ENCODE data around the gene OCRL.
"Not testable (repeated sequence)": the region's sequence is repeated elsewhere in the genome, so short reads cannot be mapped to it uniquely, and the experiment has no call there.

The OCRL gene

DNA sequence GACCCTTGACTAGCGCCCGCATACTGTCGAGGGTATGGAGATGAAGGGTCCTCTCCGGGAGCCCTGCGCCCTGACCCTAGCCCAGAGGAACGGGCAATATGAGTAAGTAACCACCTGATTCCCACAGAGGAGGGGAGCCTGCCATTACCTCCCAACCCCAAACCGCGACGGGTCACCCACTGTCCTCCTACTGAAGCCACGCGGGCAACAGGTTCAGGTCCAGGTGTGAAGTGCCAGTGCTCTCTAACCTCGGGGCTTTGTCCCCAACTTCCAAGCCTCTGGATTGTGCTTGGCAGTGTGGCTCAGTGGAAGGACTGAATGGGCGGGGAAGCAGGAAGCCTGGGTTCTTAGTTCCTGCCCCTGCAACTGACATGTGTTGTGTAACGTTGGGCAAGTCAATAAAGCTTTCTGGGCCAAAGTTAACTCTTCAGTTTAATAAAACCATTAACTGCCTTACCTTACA lies 694 bp downstream of the OCRL start:
- DNase-seq = no peak

- DNase-seq = no peak
These were observed 4.7 kb downstream of the OCRL start for GRCh38 chrX:129544780-129545179.

DNA sequence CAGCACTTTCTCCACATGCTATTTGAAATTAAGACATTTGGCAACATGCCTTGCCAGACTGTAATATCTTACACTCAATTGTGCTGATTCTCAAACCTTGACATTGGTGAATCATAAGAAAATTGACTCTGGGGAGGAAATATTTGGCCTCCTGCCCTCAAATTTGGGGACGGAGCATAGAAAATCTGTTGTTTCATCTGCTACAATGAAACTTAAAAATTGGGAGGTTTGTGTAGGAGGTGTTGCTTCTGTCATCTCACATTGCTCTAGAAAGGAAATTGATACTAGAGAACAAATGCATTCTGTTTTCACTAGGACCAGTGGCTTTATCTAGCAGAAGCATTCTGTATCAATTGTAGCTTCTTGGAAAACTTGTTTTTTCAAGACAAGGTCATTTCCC lies 5.3 kb downstream of the OCRL start:
- no peak for DNase-seq

GRCh38 chrX:129549124-129549523 lies 9.1 kb downstream of the OCRL start:
- no peak for DNase-seq

GRCh38 chrX:129553619-129554288 lies 13.7 kb downstream of the OCRL start:
- DNase-seq = no peak

GRCh38 chrX:129554816-129555215 lies 14.8 kb downstream of the OCRL start:
- not testable (repeated sequence) for DNase-seq

GRCh38 chrX:129556806-129557315 lies 16.8 kb downstream of the OCRL start:
- no peak for DNase-seq

- DNase-seq = no peak
These were observed 17.9 kb downstream of the OCRL start for GRCh38 chrX:129557844-129558480.

DNA sequence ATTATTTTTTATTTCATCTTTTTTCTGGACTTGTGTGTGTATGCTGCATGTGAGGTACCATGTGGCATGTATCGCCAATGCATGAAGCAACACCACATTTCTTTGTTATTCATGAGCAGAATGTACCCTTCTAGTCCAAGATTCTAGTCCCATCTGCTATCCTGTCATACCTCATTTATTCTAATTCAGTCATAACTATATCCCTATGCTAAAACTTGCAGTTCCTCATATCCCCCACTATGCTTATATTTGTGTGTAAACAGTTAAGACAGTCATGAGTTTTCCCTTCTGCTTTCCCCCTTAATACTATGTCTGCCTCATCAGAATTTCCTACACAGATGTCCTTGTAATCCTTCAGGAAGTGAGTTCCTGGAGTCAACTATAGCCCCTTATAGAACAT lies 19.7 kb downstream of the OCRL start:
- DNase-seq = no peak

DNA sequence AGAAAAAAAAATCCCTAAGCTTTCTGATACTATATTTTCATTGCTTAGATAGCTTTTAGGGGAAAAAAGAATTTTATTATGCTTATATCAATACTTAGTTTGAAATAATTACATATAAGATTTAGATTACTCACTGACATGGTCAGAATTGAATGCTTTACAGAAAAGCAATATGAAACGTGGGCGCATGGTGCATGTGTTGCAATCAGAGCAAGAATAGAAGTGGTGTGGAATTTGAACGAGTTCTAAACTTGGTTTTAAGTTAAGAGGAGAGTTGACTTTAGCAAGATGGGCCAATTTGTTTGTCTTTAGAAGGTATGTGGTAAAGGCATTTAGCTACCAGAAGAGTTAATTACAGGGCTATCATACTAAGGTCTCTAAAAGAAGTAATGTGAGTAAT lies 21.4 kb downstream of the OCRL start:
- DNase-seq = no peak

- DNase-seq = not testable (repeated sequence)
These were observed 24.3 kb downstream of the OCRL start for GRCh38 chrX:129564345-129564744.

GRCh38 chrX:129565046-129565650 lies 25.1 kb downstream of the OCRL start:
- DNase-seq = no peak

DNA sequence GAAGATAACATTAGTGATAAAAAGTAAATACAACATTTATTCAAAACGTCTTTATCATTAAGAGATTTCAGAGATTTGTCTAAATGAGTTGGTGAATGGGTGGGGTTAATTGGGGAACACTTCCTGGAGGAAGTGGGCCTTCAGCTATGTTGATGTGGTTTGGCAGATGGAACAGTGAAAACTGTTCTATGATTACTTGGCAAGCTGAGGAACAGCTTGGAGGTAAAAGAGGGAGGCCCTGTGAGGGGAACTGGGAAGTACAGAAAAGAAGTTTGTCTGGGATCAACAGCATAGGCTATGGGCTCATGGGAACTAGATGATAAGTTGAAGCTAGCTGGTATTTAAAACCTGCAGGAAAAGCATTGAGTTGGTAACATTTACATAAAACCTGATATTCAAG lies 26.0 kb downstream of the OCRL start:
- no peak for DNase-seq

DNA sequence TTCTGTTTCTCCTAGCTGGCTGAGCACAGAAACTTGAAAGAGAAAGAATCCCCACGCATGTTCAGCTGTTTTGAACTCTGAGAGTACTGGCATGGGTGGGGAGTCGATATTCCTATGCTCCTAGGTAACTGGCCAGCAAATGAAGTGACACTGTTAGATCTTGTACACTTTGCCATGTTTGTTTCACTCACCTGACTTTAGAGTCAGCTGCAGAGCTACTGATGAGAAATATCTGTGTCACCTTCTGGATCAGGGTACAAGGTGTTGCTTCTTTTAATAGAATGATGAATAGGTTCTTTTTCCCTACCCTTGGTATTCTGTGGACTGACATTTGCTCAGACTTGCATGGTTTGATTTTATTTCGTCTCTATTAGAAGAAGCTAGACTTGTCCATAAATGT lies 28.3 kb downstream of the OCRL start:
- DNase-seq = no peak

DNA sequence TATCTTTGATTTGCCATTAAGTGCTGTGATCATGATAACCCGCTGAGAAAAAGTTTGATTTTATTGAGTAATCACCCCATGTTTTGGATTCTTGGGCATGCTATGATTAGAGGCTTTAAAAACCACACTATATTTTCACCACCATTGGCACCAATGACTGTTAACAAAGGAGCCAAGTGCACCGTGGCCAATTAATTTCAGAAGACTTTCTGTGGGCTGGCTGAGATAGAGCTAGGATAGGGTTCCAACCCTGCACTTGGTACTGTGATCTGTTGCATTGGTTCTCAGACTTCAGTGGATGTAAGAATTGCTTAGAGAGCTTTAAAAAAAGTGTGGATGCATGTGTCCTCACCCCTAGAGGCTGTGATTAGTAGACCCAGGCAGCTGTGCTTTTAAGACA lies 32.4 kb downstream of the OCRL start:
- DNase-seq = no peak

DNA sequence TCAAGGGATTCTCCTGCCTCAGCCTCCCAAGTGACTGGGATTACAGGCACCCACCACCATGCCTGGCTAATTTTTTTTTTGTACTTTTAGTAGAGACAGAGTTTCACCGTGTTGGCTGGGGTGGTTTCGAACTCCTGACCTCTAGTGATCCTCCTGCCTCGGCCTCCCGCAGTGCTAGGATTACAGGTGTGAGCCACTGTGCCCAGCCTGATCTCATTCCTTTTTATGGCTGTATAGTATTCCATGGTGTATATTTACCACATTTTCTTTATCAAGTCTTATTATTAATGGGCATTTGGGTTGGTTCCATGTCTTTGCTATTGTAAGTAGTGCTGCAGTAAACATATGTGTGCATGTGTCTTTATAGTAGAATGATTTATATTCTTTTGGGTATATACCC lies 33.6 kb downstream of the OCRL start:
- DNase-seq = not testable (repeated sequence)

- no peak for DNase-seq
These were observed 34.2 kb downstream of the OCRL start for GRCh38 chrX:129574214-129574613.

DNA sequence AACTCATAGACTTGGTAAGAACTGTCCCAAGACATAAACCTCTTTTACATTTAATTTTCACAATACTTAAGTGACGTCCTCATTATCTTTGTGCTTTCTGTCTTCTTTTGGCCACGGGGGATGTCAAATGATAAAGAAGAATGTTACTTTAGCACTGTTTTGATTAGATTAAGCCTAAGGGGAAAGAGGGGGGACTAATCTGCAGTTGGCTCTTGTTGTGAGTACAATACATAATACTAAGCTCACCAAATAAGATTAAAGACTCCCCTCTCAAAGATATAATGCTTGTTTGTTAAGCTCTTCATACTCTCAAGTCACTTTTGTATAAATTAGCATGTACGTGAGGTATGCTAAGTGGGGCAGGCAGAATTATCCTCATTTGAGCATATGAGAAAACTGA lies 36.5 kb downstream of the OCRL start:
- no peak for DNase-seq

DNA sequence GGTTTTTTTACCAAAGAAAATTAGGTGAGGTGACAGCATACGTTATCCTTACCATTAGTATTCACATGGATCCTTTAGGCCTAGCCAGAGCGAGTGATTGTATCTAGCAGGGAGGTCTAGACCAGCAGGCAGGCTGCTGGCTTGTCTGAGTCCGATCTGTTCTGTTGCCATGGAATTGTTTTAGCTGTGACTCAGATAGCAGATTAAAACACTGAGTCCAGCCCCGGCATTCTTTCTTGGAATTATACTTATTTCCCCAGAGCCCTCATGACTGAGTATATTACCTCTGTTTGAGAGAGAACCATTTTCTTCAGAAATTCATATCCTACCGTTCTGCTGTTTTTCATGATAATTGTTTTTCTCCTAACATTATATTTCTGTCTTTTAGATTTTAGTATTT lies 37.4 kb downstream of the OCRL start:
- no peak for DNase-seq

- DNase-seq = no peak
These were observed 37.8 kb downstream of the OCRL start for GRCh38 chrX:129577877-129578276.

DNA sequence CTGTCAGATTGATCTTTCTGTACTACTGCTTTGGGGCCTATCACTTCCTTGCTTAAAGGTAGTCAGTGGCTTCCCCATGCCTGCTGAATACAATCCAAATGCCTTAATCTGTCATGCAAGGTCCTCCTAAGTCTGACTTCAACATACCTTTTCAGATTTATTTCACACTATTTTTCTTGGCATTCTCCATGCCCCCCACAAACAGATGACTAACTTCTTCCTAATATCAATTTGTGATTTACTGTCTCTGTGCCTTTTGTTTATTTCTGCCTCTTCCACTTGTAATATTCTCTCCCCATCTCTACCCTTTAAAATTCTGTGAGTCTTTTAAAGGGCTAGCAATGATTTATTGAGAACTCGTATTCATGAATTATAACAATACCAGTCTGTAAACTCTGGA lies 41.8 kb downstream of the OCRL start:
- no peak for DNase-seq

DNA sequence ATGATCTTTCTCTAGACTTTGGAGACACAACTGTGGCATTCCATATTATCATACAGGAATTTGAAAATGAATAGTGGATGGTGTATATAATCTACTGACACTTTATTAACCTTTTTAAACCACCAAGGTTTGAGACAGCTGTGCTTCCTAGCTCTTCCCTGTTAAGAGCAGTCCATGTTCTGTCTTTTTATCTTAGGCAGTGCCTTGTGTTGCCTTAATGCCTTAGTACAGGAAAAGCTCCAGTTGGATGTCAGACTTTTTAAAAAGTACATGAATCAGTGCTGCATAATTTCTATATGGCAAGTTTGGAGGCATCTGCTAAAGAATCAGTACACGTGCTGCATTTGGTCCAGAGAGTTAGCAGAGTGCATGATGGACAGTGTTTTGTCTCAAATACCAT lies 45.1 kb downstream of the OCRL start:
- no peak for DNase-seq

GRCh38 chrX:129585691-129586090 lies 45.6 kb downstream of the OCRL start:
- no peak for DNase-seq

DNA sequence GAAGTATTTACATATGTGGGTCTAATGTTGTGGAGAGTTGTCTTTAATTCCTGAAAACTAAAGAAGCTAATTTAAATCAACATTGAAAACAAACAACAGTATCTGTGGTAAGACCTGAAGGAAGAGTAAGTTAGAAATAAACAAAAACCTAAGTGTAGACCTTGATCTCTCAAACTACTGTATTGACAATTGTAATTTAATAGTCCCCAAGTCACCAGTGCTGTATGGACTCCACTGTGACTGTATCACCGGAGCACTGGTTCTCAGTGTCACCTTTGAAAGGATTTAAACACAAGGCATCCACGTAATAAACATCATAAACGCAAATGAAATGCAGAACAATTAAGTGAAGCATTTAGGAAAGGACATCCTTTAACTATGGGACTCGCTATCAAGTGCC lies 46.4 kb downstream of the OCRL start:
- DNase-seq = no peak

Data from NCI-H1417 treated with DMSO at 0.1 percent for 48 hours (cell line).